Measurements from ENCODE around the gene CDH18.

DNA sequence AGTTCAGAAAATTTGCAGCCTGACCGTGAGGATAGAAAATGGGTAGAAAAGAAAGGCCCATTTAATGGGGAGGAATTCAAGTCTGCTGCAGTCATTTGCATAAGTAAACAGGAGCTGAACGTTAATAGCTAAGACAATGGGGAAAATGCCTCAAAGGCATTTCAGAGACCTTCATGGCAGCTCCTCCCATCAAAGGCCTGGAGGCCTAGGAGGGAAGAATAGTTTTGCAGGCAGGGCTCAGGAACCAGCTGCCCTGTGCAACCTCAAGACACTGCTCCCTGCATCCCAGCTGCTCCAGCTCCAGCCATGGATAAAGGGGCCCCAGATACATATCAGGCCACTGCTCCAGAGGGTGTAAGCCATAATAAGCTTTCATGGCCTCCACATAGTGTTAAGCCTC, 32.2 kb upstream of the CDH18 start:
- TF ChIP-seq GATA2 (IDR thresholded peaks at IDR 0.05; ENCODE audit: low read depth, low read length) (no peak), GATA3 (IDR thresholded peaks at IDR 0.05; ENCODE audit: low read depth, low read length) (no peak)
